Measurements from ENCODE around the gene UCHL3. TPM values are rescaled to one million over a fixed set of nuclear protein-coding genes. Genes with fewer than 3 reads are reported as not detected.

The UCHL3 gene
- total RNA-seq, 1 donor from 2014 or later: 20.6 TPM

- DNase-seq (ENCODE audit: extremely low spot score, unreplicated experiment): no peak
- peaks cover 58% of the 10 kb centered on the region for H3K4me1 Mint-ChIP-seq (ENCODE audit: unreplicated experiment)
- no peak overlapping the region for H3K27ac Mint-ChIP-seq (ENCODE audit: unreplicated experiment)
- H3K27me3 Mint-ChIP-seq (ENCODE audit: unreplicated experiment): no peaks in the 10 kb centered on the region
- no peaks in the 10 kb centered on the region for H3K9me3 Mint-ChIP-seq (ENCODE audit: unreplicated experiment)
- peak overlapping the region; percentile 55 for H3K4me3 Mint-ChIP-seq (ENCODE audit: unreplicated experiment)
- no peak for TF ChIP-seq CTCF (IDR thresholded peaks at IDR 0.05)
- H3K36me3 Mint-ChIP-seq (ENCODE audit: unreplicated experiment): peaks cover 8% of the 10 kb centered on the region
Measured at GRCh38 chr13:75639454-75639853, 89.9 kb downstream of the UCHL3 start.

GRCh38 chr13:75641026-75641425 is 91.4 kb downstream of the UCHL3 start:
- no peak for TF ChIP-seq CTCF (IDR thresholded peaks at IDR 0.05)
- no peak overlapping the region for H3K4me3 Mint-ChIP-seq (ENCODE audit: unreplicated experiment)
- DNase-seq (ENCODE audit: extremely low spot score, unreplicated experiment): no peak
- H3K27me3 Mint-ChIP-seq (ENCODE audit: unreplicated experiment): no peaks in the 10 kb centered on the region
- peak overlapping the region; percentile 0 for H3K27ac Mint-ChIP-seq (ENCODE audit: unreplicated experiment)
- peaks cover 9% of the 10 kb centered on the region for H3K36me3 Mint-ChIP-seq (ENCODE audit: unreplicated experiment)
- no peaks in the 10 kb centered on the region for H3K9me3 Mint-ChIP-seq (ENCODE audit: unreplicated experiment)
- peaks cover 69% of the 10 kb centered on the region for H3K4me1 Mint-ChIP-seq (ENCODE audit: unreplicated experiment)

GRCh38 chr13:75643182-75643581 is 93.6 kb downstream of the UCHL3 start:
- Mint-ChIP-seq H3K4me1 (ENCODE audit: unreplicated experiment) (peaks cover 81% of the 10 kb centered on the region), H3K27ac (ENCODE audit: unreplicated experiment) (no peak overlapping the region), H3K27me3 (ENCODE audit: unreplicated experiment) (no peaks in the 10 kb centered on the region), H3K9me3 (ENCODE audit: unreplicated experiment) (no peaks in the 10 kb centered on the region), H3K36me3 (ENCODE audit: unreplicated experiment) (peaks cover 16% of the 10 kb centered on the region), H3K4me3 (ENCODE audit: unreplicated experiment) (no peak overlapping the region)
- no peak for TF ChIP-seq CTCF (IDR thresholded peaks at IDR 0.05)
- DNase-seq (ENCODE audit: extremely low spot score, unreplicated experiment): no peak

- no peak for TF ChIP-seq CTCF (IDR thresholded peaks at IDR 0.05)
- H3K9me3 Mint-ChIP-seq (ENCODE audit: unreplicated experiment): no peaks in the 10 kb centered on the region
- DNase-seq (ENCODE audit: extremely low spot score, unreplicated experiment): no peak
- peaks cover 18% of the 10 kb centered on the region for H3K36me3 Mint-ChIP-seq (ENCODE audit: unreplicated experiment)
- H3K4me1 Mint-ChIP-seq (ENCODE audit: unreplicated experiment): peaks cover 80% of the 10 kb centered on the region
- H3K27me3 Mint-ChIP-seq (ENCODE audit: unreplicated experiment): no peaks in the 10 kb centered on the region
- no peak overlapping the region for H3K4me3 Mint-ChIP-seq (ENCODE audit: unreplicated experiment)
- H3K27ac Mint-ChIP-seq (ENCODE audit: unreplicated experiment): peak overlapping the region; percentile 70
Measured at GRCh38 chr13:75643693-75644092, 94.1 kb downstream of the UCHL3 start.

GRCh38 chr13:75645141-75645540 is 95.5 kb downstream of the UCHL3 start:
- Mint-ChIP-seq H3K36me3 (ENCODE audit: unreplicated experiment) (peaks cover 18% of the 10 kb centered on the region), H3K27me3 (ENCODE audit: unreplicated experiment) (no peaks in the 10 kb centered on the region), H3K27ac (ENCODE audit: unreplicated experiment) (peak overlapping the region; percentile 70), H3K4me1 (ENCODE audit: unreplicated experiment) (peaks cover 78% of the 10 kb centered on the region), H3K9me3 (ENCODE audit: unreplicated experiment) (no peaks in the 10 kb centered on the region), H3K4me3 (ENCODE audit: unreplicated experiment) (peak overlapping the region; percentile 0)
- no peak for DNase-seq (ENCODE audit: extremely low spot score, unreplicated experiment)
- TF ChIP-seq CTCF (IDR thresholded peaks at IDR 0.05): no peak
